GM19452 (cell line): Measurements from ENCODE around the gene ANGEL2.
A peak's percentile ranks its signal among the peaks of the same experiment; 100 is the strongest.
"Not testable (repeated sequence)": the region's sequence is repeated elsewhere in the genome, so short reads cannot be mapped to it uniquely, and the experiment has no call there.

ENCODE experiments used
- ATAC-seq: cut with Tn5 transposase; IDR thresholded peaks from one replicate; pipeline ENCODE4 v1.9.1; 2021; ENCODE audit not compliant: unreplicated experiment

ANGEL2 gene, protein sequence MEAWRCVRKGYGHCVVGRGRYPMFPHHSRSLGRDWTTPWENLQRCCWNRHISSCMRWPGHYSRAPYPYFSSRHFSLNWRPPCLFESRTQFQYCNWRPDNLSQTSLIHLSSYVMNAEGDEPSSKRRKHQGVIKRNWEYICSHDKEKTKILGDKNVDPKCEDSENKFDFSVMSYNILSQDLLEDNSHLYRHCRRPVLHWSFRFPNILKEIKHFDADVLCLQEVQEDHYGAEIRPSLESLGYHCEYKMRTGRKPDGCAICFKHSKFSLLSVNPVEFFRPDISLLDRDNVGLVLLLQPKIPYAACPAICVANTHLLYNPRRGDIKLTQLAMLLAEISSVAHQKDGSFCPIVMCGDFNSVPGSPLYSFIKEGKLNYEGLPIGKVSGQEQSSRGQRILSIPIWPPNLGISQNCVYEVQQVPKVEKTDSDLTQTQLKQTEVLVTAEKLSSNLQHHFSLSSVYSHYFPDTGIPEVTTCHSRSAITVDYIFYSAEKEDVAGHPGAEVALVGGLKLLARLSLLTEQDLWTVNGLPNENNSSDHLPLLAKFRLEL

DNA sequence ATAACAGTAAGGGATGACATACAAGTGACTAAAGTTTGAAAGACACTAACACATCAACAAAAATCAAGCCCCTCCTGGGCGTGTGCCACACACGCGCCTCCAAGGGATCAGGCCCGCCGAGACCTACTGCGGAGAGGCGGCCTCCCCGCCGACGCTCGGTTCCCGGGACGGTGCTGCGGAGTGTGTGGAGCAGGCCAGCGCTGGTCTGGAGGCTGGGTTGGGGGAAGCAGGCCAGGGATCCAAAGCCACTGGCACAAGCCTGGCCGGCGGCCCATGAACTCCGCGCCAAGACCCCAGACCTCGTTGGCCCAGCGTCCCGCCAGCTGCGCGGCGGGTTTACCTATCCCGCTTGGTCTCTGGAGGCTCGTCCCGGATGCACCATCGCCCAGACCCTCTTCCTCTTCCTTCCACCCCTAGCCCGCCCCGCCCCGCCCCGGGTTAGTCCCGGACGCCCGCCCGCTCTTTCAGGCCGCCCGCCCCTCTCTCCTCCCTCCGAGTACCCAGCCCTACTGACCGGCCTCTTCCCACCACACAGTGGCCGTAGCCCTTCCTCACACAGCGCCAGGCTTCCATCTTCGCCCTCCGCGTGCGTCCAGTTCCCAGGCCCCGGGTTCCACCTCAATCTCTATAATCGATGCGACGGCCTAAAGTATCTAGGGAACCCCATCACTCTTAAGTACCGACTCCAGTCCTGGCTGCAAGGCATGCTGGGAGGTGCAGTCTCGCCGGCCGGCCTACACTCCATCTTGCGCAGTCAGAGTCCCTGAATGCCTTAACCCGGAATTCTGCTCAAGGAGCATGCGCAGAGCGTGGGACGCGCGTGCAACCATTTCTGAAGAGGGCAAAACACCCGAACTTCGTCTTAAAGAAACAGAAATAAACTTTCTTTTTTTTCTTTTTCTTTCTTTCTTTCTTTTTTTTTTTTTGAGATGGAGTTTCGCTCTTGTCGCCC, at the start of gene ANGEL2:
Gene ANGEL2, minus strand, starts transcription at position 769 of the 952 bp plus-strand sequence. Its CDS starts 196 bp downstream, at position 573.
- ATAC-seq: peak; percentile 92

DNA sequence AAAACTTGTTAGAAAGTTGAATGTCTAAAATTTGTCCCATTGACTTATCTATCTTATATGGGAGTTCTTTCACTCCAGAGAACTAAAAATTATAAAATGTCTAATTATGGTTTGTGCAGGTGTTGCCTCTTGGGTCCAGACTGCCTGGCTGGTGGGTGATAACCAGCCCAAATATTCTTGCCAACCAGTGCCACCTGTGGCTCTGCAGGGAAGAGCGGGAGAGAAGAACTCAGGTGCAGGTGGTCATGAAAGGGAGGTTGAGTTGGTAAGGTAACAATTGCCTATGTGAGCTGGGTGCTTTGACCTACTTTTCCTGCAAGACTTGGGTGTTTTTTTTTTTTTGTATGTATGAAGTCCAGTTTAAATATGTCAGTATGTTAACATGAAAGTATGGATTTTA, 45.6 kb upstream of the ANGEL2 start:
- no peak for ATAC-seq

DNA sequence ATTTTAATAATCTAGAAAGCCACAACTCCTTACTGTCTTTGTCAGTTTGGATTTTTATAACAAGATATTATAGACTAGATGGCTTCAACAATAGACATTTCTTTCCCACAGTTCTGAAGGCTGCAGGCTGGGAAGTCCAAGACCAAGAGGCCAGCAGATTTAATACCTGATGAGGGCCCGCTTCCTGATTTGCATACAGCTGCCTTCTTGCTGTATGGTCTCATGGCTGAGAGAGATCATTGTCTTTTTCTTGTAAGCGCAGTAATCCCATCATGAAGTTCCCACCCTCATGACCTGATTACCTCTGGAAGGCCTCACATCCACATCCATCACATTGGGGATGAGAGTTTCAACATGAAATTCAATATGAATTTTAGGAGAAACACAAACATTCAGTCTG, 45.2 kb upstream of the ANGEL2 start:
- ATAC-seq: no peak

DNA sequence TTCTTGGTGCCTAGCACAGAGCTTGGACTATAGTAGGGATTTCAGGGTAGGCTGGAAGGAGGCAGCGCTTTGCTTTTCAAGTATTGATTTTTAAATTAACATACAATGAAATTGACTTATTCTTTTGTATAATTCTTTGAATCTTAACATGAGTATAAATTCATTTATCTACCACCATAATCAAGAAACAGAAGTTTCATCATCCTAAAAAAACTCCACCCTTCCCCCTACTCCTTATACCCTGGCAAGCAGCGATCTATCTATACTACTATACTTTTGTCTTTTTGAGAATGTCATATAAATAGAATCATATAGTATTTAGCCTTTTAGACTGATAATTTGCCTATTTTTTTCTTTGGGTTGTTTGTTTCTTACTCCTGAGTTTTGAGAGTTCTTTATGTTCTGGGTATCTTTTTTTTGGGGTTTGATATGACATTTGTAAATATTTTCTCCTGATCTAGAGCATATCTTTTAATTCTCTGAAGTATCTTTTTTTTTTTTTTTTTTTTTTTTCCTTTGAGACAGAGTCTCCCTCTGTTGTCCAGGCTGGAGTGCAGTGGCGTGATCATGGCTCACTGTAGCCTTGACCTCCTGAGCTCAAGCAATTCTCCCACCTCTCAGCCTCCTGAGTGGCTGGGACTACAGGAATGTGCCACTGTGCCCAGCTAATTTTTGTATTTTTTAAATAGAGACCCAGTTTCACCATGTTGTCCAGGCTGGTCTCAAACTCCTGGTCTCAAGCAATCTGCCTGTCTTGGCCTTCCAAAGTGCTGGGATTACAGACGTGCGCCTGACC, 41.8 kb upstream of the ANGEL2 start:
- ATAC-seq: no peak

- ATAC-seq: no peak
Measured at GRCh38 chr1:213055767-213056166, 40.1 kb upstream of the ANGEL2 start.

DNA sequence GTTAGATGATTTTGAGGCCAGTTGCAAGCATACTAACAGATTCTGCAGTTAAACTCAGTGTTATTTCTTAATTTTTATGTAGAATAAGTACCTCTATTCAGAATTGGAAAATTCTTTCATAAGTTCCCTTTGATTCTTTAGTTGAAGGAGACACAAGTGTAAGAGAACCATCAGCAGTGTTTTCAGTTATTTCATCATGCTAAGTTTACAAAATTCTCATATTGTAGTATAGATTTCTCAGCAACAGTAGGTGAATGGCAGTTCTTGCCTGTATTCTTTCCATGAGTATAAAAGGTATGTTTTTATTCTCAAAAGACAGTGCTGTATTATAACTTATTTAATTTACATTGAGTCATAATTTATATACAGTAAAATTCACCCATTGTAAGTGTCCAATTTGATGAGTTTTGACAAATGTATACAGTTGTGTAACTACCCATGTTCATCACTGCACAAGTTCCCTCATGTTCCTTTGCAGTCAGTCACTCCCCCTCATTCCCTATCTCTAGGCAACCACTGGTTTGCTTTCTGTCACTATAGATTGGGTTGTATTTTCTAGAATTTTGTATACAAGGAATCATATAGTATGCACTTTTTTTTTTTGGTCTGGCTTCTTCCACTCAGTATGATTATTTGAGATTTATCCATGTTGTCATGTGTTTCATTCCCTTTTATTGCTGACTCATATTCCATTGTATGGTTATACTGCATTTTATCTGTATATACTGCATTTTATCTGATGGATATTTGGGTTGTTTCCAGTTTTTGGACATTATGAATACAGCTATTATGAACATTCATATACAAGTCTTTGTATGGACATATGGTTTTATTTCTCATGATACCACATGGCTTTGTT, 39.3 kb upstream of the ANGEL2 start:
- no peak for ATAC-seq

- ATAC-seq: no peak
Measured at GRCh38 chr1:213054142-213054541, 38.5 kb upstream of the ANGEL2 start.

DNA sequence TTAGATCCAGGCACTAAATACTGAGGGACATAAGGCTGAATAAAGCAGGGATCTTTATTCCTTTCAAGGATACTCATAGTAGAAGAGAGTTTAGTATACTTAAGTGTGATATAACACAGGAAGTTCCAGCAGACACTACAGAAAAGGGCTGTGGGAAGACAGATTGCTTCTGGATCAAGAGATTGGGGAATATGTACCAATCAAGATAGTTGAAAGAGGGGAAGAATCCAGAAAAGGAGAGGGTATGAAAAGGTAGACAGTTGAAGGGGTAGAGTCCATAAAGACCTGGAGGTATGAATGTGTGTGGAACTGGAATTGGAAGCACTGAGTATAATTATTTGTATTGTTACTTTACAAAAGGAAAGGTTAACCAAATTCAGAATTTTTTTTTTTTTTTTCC, 37.8 kb upstream of the ANGEL2 start:
- no peak for ATAC-seq

- ATAC-seq: no peak
Measured at GRCh38 chr1:213051881-213052202, 36.2 kb upstream of the ANGEL2 start.

GRCh38 chr1:213051127-213051880, 35.6 kb upstream of the ANGEL2 start, which contains the start of gene RPS6KC1:
TSS of gene RPS6KC1 (plus strand) at chr1:213051241. CDS start at chr1:213051405, 164 bp downstream.
- peak; percentile 99 for ATAC-seq

DNA sequence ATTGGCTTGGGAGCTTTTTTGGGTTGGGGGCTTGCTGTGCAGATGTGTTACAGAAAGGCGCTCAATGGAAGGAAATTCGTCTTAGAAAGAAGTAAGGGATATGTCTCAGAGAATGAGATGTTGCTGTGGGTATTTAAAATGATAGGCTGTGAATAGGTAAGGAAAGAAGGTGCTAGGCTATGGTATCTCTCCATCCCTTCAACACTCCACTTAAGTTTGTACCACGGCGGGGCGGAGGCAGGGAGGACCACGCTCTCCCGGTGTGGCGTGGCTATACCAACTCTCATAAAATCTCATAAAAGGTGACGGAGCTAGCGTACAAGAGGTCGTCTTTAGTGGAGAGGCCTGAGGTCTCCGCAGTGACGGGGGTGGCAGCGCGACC, 35.1 kb upstream of the ANGEL2 start:
- peak; percentile 35 for ATAC-seq

DNA sequence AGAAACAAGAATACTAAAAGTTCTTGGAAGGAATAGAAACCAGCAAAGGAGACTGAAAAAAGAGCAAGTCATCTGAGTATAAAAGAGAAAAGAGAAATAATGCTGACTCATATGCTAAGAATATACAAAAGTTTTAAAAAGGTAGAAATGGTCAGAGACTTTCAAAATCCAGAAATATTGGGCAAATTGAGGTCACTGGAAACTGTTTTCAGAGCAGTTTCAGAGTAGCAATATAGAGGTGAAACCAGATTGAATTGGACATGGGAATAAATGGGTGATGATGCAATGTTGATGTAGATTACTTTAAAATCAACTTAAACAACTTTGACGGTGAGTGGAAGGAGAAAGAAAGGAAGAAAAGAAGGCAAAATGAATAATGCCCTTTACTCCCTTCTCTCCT, 33.6 kb upstream of the ANGEL2 start:
- no peak for ATAC-seq

GRCh38 chr1:213045321-213046226, 29.9 kb upstream of the ANGEL2 start:
- not testable (repeated sequence) for ATAC-seq

DNA sequence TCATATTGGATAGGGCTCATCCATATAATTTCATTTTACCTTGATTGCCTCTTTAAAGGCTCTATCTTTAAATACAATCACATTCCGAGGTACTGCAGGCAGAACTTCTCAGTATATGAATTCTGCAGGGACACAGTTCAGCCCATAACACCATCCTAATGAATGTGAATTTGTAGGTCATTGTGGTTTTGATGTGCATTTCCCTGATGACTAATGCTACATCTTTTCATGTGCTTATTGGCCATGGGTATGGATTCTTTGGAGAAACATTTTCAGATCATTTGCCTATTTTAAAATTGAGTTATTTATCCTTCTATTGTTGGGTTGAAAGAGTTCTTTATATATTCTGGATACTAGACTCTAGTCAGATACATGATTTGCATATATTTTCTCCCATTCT, 25.8 kb upstream of the ANGEL2 start:
- no peak for ATAC-seq

DNA sequence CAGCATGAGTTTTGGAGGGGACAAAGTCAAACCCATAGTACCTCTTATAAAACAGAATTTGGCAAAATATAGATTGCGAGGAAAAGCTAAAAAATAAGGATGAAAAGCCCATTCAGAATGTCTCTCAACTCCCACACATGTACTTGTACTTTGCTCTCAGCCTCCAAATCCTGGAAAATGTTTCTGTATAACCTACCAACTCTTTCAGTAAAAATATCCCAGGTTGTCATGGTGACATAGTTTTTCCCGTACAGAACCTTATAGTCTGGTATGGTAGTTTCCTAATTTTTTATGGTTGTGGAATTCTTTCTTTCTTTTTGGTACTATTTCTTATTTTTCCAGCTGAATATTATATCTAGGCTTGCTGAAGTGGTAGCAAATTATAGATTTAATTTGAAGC, 19.9 kb upstream of the ANGEL2 start:
- ATAC-seq: no peak

DNA sequence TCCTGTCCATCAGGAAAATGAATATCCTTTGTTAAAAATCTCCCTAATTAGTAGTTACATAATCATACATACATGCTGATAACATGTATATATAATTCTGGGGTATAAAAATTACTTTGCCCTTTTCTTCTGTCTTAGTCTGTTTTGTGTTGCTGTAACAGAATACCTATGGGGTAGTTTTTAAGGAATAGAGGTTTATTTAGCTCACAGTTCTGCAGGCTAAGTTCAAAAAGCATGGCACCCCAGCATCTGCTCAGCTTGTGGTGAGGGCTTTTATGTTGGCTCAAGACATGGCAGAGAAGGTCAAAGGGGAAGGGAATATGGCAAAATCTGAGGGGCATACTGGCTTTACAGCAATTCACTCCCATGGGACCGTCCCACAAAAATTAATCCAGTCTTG, 19.0 kb upstream of the ANGEL2 start:
- ATAC-seq: no peak

- no peak for ATAC-seq
Measured at GRCh38 chr1:213032651-213033050, 17.0 kb upstream of the ANGEL2 start.

DNA sequence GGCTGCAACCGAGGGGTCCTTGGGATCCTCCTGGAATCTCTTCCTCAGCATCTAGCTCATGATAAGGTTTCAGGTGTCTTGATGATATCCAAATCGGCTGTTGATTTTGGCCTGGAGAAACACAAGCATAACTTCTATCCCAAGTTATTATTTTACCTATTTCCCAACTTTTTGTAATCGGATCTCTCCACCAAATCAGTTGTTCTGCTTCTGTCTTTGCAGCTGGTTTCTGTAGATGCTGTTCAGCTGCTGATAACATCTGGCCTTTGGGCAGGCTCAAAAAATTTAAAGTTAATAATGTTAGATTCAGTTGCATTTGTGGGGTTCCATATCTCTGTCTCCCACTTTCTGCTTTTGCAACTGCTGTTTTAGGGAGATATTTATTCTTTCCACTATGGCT, 11.4 kb upstream of the ANGEL2 start:
- ATAC-seq: not testable (repeated sequence)
